Thymus (tissue), 11 donors: ENCODE data around the gene TCERG1L. TPM values are rescaled to one million over a fixed set of nuclear protein-coding genes. Genes with fewer than 3 reads are reported as not detected.
"Not testable (repeated sequence)": the region's sequence is repeated elsewhere in the genome, so short reads cannot be mapped to it uniquely, and the experiment has no call there.

ENCODE experiments used
- DNase-seq, 9 donors: peaks; one replicate each; pipeline ENCODE4 v3.0.0-alpha.2; 2013; ENCODE audit warnings: low spot score in 9 of 9, low read depth in 6 of 9, missing footprints in 1 of 9
- H3K27ac ChIP-seq, 2 donors: one replicate each; pipeline ENCODE4 v1.5.1; 2013; ENCODE audit warnings: control low read depth in 1 of 2, low read depth in 1 of 2, low read length in 1 of 2, mild to moderate bottlenecking in 1 of 2, moderate library complexity in 1 of 2
- H3K27me3 ChIP-seq, 2 donors: one replicate each; pipeline ENCODE4 v1.5.1; 2013; ENCODE audit warnings: low read length in 1 of 2; ENCODE audit not compliant: control insufficient read depth in 2 of 2, insufficient read depth in 1 of 2
- H3K36me3 ChIP-seq, 2 donors: one replicate each; pipeline ENCODE4 v1.5.1; 2013; ENCODE audit warnings: low read length in 1 of 2, mild to moderate bottlenecking in 1 of 2, moderate library complexity in 1 of 2; ENCODE audit not compliant: control insufficient read depth in 2 of 2, insufficient read depth in 2 of 2
- H3K4me1 ChIP-seq, 2 donors: one replicate each; pipeline ENCODE4 v1.5.1; 2013; ENCODE audit warnings: low read length in 2 of 2; ENCODE audit not compliant: control insufficient read depth in 2 of 2, insufficient read depth in 2 of 2
- H3K4me3 ChIP-seq, 2 donors: one replicate each; pipeline ENCODE4 v1.5.1; 2013; ENCODE audit warnings: low read length in 2 of 2, control low read depth in 1 of 2, mild to moderate bottlenecking in 1 of 2
- H3K9me3 ChIP-seq, 2 donors: one replicate each; pipeline ENCODE4 v1.5.1; 2013; ENCODE audit warnings: low read length in 1 of 2, mild to moderate bottlenecking in 1 of 2; ENCODE audit not compliant: control insufficient read depth in 2 of 2, insufficient read depth in 1 of 2
- WGBS: extraction: QIAGEN DNeasy Blood & Tissue Kit; methylation state at CpG from one replicate; pipeline ENCODE4 v1.1.7; 2013; 5-methylcytosine and 5-hydroxymethylcytosine counted together
- polyA plus RNA-seq: library from polyadenylated mRNA; stranded (reverse); fragments of 200-250 nt; gene quantifications from one replicate; pipeline ENCODE4 v1.2.3, GENCODE V29; 2013
- total RNA-seq: library from RNA; stranded (reverse); fragments of 120-200 nt; gene quantifications from one replicate; pipeline ENCODE4 v1.2.4, GENCODE V29; 2013
- donor health status: healthy.

TCERG1L gene
- total and polyA plus RNA-seq, 2 donors: 0.52 to 1.5 TPM

GRCh38 chr10:131350245-131350644 is 38.7 kb upstream of the TCERG1L start:
- Histone ChIP-seq H3K27me3 (no peaks in the 10 kb centered on the region), H3K9me3 (peaks cover 0 to 19% of the 10 kb centered on the region in 2 donors), H3K27ac (no peak overlapping the region), H3K36me3 (no peaks in the 10 kb centered on the region), H3K4me1 (no peaks in the 10 kb centered on the region), H3K4me3 (no peak overlapping the region)
- 50% methylated on average over 5 of the region's 5 CpGs for WGBS
- no peak for DNase-seq

- Histone ChIP-seq H3K4me1 (no peaks in the 10 kb centered on the region), H3K9me3 (peaks cover 0 to 16% of the 10 kb centered on the region in 2 donors), H3K4me3 (no peak overlapping the region), H3K27me3 (no peaks in the 10 kb centered on the region), H3K27ac (no peak overlapping the region), H3K36me3 (no peaks in the 10 kb centered on the region)
- 74% methylated on average over 5 of the region's 5 CpGs for WGBS
- DNase-seq: no peak
Measured at GRCh38 chr10:131346456-131346855, 34.9 kb upstream of the TCERG1L start.

GRCh38 chr10:131345691-131346090 is 34.2 kb upstream of the TCERG1L start:
- peaks cover 0 to 16% of the 10 kb centered on the region in 2 donors for H3K9me3 ChIP-seq
- H3K36me3 ChIP-seq: no peaks in the 10 kb centered on the region
- no peak overlapping the region for H3K27ac ChIP-seq
- no peak overlapping the region for H3K4me3 ChIP-seq
- no peak for DNase-seq
- WGBS: 93% methylated on average over 11 of the region's 11 CpGs
- no peaks in the 10 kb centered on the region for H3K4me1 ChIP-seq
- no peaks in the 10 kb centered on the region for H3K27me3 ChIP-seq

- Histone ChIP-seq H3K4me1 (no peaks in the 10 kb centered on the region), H3K4me3 (no peak overlapping the region), H3K36me3 (no peaks in the 10 kb centered on the region), H3K27me3 (no peaks in the 10 kb centered on the region), H3K9me3 (peaks cover 0 to 16% of the 10 kb centered on the region in 2 donors), H3K27ac (no peak overlapping the region)
- 93% methylated on average over 7 of the region's 7 CpGs for WGBS
- no peak for DNase-seq
Measured at GRCh38 chr10:131344747-131345146, 33.2 kb upstream of the TCERG1L start.

GRCh38 chr10:131337741-131338140 is 26.2 kb upstream of the TCERG1L start:
- Histone ChIP-seq H3K27ac (no peak overlapping the region), H3K4me1 (no peaks in the 10 kb centered on the region), H3K27me3 (no peaks in the 10 kb centered on the region), H3K9me3 (no peaks in the 10 kb centered on the region), H3K36me3 (no peaks in the 10 kb centered on the region), H3K4me3 (no peak overlapping the region)
- 81% methylated on average over 5 of the region's 5 CpGs for WGBS
- DNase-seq: no peak

GRCh38 chr10:131332821-131333220 is 21.3 kb upstream of the TCERG1L start:
- Histone ChIP-seq H3K9me3 (no peaks in the 10 kb centered on the region), H3K27me3 (no peaks in the 10 kb centered on the region), H3K36me3 (no peaks in the 10 kb centered on the region), H3K27ac (no peak overlapping the region), H3K4me3 (no peak overlapping the region), H3K4me1 (no peaks in the 10 kb centered on the region)
- DNase-seq: no peak

GRCh38 chr10:131323880-131324279 is 12.4 kb upstream of the TCERG1L start:
- no peak for DNase-seq
- Histone ChIP-seq H3K27me3 (peaks cover 0 to 16% of the 10 kb centered on the region in 2 donors), H3K27ac (no peak overlapping the region), H3K4me3 (no peak overlapping the region), H3K36me3 (no peaks in the 10 kb centered on the region), H3K4me1 (no peaks in the 10 kb centered on the region), H3K9me3 (no peaks in the 10 kb centered on the region)
- WGBS: 40% methylated on average over 12 of the region's 12 CpGs

GRCh38 chr10:131323025-131323424 is 11.5 kb upstream of the TCERG1L start:
- DNase-seq: no peak
- H3K4me1 ChIP-seq: no peaks in the 10 kb centered on the region
- no peaks in the 10 kb centered on the region for H3K36me3 ChIP-seq
- WGBS: 74% methylated on average over 2 of the region's 2 CpGs
- H3K9me3 ChIP-seq: no peaks in the 10 kb centered on the region
- H3K27me3 ChIP-seq: peaks cover 0 to 16% of the 10 kb centered on the region in 2 donors
- H3K27ac ChIP-seq: no peak overlapping the region
- H3K4me3 ChIP-seq: no peak overlapping the region

- H3K9me3 ChIP-seq, H3K4me3 ChIP-seq, H3K36me3 ChIP-seq, H3K27ac ChIP-seq, DNase-seq, H3K4me1 ChIP-seq: not testable (repeated sequence)
- 95% methylated on average over 19 of the region's 19 CpGs for WGBS
- peaks cover 0 to 18% of the 10 kb centered on the region in 2 donors for H3K27me3 ChIP-seq
Measured at GRCh38 chr10:131322575-131322974, 11.1 kb upstream of the TCERG1L start.
